GM21619 (cell line): ENCODE data around the gene C1QB.

Experiments used
- ATAC-seq: cut with Tn5 transposase; IDR thresholded peaks from one replicate; pipeline ENCODE4 v1.9.1; 2021; ENCODE audit not compliant: unreplicated experiment

C1QB gene

DNA sequence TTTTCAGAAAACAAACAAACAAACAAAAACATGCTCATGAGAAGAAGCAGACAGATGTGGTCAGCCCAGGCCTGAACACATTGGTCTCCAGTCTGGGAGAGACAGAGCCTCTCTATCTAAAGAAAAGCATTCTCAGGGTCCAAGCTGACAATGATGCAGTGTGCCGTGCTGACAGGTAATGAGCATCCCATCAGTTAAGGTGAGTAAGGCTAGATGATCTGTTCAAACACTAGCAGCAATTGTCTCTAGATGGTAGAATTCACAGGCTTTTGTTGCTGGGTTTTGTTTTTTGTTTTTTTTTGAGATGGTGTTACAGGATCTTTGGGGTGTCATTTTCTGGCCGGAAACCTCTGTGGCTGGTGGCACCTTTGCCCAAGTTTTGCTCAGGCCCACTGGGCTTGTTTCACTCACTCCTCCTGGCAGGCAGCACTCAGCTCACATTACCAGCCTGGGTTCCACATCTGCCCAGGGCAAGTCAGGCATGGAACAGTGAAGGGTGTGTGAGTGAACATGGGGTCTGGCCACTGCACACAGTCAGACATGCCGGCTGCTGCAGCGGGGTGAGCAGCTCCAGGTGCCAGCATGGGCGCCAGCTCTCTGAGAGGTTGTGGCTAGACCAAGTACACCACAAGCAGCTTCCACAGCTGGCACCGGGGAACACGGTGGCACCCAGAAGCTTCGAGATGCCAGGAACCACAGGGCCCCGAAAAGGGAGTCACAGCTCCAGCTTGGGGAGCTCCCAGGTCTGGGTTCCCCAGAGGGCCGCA, 19.2 kb upstream of the C1QB start:
- no peak for ATAC-seq

DNA sequence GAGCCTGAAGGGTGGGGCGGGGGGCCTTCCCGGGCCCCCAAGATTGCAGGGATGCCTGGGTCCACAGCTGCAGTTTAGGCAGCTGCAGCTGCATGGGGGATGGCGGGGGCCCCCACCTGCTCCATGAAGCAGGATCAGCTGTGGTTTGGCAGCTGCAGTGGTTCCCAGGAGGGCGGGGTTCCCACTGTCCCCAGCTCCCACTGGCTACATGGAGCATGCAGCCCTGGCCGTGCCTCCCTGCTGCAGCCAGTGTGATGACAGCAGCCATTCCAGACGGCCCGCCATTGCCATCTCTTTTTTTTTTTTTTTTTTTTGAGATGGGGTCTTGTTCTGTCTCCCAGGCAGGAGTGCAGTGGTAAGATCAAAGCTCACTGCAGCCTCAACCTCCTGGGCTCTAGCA, 17.6 kb upstream of the C1QB start:
- ATAC-seq: no peak

DNA sequence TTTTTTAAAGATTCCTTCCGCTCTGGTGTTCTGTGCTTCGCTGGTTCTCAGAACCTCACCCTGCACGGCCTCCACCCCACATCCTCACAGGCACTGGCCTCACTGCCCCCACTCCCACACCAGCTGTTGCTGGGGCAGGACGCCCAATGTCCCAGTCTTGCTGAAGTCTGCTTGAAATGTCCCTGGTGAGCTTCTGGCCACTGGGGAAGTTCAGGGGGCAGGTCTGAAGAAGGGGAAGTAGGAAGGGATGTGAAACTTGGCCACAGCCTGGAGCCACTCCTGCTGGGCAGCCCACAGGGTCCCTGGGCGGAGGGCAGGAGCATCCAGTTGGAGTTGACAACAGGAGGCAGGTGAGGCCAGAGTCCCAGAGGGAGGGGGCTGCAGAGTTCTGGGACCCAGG, 16.7 kb upstream of the C1QB start, which contains the start of gene C1QA:
TSS of gene C1QA (plus strand) at position 276 of the 400 bp plus-strand sequence. CDS start 989 bp downstream, outside the sequence.
- ATAC-seq: no peak

DNA sequence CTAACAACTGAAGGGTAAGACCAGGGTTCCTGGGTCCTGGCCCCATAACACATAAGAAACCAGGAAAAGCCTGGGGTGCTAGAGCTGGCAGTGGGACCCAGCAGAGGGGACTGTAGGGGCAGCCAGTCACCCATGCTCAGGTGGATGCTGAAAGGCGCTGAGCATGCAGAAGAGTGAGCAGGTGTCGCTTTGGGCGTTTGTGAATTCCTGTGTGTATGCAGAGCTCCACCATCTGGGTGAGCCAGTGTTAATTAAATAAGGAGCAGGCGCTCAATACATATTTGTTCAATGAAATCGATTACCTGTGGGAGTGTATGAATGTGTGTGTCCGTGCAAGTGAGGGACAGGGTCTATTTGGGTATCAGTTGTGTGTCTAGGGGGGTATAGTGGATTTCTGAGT, 16.1 kb upstream of the C1QB start:
- no peak for ATAC-seq

DNA sequence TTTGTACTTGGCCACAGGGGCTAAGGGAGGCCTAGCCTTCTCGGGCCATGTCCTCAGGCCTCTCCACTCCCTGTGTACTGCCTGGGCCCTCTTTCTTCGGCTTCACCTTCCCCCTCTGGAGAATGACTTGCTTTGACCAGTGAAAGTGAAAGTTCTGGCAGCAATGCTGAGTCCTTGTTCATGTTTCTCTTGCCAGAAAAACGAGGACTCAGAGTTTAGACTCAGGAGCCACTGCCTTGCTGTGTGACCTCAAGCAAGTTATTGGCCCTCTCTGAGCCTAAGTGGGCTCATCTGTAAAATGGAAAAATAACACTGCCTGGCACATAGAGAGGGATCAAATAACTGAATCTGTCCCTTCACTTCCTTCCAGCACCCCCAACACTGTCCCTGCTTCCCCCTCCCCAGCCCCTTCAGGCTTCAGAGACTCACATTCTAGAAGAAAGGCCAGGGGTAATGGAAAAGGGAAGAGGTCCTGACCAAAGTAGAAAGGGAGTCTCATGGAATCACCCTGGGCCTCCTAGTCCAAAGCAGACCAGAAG, 15.1 kb upstream of the C1QB start:
- no peak for ATAC-seq

DNA sequence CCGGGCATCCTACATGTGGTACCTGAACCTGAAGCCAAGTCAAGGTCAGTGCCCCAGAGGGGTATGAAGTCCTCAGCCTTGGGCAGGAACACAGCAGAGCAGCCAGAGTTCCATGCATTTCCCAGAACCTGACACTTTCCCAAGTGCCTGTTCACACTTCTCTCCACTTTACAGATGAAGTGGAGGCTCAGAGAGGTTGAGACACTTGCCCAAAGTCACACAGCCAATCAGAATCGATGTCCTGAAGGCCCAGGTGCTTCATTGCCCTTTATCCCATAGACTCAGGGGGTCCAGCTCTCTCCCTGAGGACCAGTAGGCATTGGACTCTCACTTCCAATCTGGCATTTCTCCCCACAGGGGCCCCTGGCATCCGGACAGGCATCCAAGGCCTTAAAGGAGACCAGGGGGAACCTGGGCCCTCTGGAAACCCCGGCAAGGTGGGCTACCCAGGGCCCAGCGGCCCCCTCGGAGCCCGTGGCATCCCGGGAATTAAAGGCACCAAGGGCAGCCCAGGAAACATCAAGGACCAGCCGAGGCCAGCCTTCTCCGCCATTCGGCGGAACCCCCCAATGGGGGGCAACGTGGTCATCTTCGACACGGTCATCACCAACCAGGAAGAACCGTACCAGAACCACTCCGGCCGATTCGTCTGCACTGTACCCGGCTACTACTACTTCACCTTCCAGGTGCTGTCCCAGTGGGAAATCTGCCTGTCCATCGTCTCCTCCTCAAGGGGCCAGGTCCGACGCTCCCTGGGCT, 14.4 kb upstream of the C1QB start:
- ATAC-seq: no peak

DNA sequence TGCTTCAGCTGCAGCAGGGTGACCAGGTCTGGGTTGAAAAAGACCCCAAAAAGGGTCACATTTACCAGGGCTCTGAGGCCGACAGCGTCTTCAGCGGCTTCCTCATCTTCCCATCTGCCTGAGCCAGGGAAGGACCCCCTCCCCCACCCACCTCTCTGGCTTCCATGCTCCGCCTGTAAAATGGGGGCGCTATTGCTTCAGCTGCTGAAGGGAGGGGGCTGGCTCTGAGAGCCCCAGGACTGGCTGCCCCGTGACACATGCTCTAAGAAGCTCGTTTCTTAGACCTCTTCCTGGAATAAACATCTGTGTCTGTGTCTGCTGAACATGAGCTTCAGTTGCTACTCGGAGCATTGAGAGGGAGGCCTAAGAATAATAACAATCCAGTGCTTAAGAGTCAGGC, 13.8 kb upstream of the C1QB start:
- ATAC-seq: no peak

DNA sequence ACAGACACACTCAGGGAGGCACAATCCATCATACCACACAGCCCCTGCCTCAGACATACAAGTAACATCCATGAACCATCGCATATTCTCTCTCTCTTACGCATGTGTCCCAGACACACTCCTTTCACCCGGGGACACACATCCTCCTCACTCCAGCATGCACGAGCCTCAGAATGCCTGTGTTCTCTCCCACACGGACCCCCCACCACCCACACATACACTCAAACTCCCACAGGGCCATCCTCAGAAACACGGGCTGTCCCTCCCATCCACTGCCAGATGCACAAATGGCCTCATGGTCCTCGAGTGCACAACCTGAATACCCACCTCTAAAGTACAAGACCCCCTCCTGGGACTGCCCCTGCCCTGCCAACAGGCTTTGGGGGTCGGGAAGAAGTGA, 11.8 kb upstream of the C1QB start:
- no peak for ATAC-seq

DNA sequence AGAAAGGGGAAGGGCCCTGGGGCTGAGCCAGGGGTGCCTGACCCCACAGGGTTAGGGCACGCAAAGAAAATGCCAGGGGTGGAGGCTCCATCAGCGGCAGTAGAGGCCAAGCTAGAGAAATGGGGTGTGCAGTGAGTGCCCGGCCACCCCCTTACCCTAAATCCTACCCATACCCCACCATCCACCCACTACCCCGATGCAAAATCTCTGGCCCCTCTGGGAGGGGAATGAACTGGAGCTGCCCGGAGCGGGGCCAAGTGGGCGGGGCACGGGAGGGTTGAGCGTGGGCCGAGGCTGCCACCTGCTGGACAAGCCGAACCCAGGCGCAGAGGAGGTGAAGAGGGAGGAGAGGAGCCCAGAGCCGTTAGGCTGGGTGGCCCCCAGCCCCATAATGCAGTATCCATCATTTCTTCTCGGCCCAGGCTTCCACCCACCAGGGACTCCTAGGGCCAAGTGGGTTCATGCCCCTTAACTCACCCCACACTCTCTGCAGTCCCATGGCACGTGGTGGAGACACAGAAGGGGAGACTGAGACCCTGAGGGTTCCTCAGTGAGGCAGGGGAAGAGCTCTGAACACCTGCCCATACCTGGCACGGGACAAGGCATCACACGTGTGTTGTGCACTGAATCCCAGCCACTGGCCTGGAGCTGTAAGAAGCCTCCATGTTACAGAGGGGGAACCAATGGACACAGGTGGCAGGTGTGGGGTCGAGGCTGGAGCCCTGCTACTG, 11.0 kb upstream of the C1QB start:
- ATAC-seq: no peak

DNA sequence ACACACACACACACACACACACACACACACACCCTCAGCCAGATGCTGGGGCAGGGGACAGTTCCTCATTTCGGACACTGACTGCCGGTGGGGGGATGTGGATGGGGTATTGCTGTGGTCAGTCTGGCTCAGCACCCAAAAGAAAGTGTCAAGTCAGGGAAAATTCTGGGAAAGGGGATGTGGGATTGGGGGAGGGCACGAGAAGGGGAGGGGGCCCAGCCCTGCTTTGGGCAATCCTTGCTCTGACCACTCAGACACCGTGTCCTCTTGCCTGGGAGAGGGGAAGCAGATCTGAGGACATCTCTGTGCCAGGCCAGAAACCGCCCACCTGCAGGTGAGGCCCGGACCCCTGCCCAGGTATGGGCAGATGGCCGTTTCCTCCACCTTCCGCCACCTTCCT, 9.7 kb upstream of the C1QB start, which contains the start of gene C1QC:
TSS of gene C1QC (plus strand) at position 253 of the 400 bp plus-strand sequence. CDS start 391 bp downstream, outside the sequence.
- ATAC-seq: no peak

DNA sequence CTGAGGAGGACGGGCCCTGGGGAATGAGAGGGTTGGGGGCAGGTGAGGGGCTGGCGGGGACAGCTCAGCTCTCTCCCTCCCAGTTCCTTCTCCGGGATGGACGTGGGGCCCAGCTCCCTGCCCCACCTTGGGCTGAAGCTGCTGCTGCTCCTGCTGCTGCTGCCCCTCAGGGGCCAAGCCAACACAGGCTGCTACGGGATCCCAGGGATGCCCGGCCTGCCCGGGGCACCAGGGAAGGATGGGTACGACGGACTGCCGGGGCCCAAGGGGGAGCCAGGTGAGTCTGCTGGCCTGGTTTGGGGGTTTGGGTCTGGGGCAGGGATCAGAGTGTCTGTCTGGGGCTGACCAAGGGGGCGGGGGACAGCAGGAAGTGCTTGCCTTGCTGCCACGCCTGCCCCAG, 9.1 kb upstream of the C1QB start:
- ATAC-seq: no peak

DNA sequence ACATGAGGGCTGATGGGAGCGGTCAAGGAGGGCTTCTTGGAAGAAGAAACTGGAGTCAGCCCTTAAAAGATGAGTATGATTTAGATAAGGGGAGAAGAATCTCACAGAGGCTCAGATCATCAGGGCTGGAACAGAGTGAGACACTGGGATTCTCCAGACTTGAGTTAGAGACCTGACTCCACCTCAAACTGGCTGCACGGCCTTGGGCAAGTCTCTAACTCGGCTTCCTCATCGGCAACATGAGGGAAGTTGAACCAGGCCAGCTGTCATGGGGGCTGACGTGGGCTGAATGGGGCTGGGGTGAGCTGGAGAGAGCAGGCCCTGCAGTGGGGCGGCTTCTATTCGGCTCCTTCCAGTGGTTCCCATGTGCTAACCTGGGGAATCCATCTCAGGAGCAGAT, 7.1 kb upstream of the C1QB start:
- no peak for ATAC-seq

DNA sequence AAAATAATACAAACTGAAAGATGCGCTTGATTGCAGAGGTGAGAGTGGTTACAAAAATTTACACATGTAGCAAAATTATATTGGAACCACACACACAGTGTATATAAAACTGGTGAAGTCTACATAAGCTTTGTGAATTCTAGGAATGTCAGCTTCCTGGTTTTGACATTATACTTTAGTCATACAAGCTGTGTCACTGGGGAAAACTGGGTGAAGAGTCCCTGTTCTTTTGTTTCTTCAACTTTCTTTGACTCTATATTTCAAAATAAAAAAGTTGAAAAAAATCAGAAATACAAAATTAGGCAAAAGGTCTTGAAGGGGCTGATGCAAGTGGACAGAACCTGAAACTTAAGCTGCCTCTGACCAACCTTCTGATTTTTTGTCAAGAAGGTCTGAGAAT, 6.7 kb upstream of the C1QB start:
- ATAC-seq: no peak

DNA sequence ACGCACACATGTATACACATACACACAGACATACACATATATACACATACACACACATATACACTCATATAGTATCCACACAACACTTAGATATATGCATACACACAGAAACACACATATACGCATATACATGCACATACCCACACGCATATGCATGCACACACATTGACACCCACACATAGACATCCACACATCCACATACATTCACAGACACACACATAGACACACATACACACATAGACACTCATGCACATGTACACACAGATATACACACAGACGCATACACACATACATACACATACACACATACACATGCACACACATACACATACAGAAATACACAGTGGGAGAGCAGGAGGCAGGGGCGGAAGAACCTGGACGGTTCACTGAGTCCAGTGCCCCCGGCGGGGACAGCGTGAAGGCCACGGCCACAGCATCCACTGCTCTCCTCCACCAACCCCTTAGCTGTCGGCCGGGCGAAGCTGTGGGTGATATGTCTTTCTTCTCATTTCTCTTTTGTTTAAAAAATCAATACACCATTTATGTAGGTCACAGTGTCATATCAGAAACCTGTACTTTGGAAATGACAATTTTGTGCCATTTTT, 2.8 kb upstream of the C1QB start:
- ATAC-seq: no peak

DNA sequence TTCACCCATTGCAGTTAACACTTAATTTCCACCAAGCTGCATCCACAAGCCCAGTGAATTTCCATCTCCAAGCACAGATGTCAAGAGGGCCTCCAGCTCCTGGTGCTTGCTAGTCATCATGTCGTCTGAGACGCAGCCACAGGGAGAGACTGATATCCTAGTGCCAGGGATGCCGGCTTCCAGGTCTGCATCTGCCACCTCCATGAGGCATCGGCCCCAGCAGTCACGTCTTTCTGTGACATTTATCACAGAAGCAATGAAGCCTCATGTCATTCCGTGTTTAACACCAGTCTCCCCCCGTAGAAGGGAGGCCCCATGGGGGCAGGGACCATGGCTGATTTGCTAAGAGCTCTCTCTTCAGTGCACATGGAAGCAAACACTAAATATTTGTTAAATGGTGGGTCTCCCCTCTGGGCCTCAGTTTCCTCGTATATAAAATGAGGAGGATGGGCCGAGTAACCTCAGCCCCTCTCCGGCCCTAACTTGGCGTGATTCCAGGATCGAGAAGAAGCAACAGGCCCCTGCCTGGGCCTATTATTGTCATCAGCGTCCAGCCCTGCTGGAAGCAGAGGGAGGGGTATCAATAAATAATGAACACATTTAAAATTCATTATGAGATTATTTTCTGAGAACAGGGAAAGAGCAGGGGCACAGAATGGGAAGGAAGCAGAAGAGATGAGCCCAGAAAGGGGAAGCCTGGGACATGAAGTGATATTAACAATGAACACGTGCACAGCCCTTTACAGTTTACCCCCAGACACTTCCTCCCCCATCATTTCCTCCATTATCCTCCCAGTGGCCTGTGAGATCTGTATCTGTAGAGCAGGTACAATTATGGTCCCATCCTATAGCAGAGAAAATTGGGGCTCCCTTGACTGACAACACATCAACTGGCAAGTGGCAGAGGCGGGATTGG, 837 bp upstream of the C1QB start:
- no peak for ATAC-seq

DNA sequence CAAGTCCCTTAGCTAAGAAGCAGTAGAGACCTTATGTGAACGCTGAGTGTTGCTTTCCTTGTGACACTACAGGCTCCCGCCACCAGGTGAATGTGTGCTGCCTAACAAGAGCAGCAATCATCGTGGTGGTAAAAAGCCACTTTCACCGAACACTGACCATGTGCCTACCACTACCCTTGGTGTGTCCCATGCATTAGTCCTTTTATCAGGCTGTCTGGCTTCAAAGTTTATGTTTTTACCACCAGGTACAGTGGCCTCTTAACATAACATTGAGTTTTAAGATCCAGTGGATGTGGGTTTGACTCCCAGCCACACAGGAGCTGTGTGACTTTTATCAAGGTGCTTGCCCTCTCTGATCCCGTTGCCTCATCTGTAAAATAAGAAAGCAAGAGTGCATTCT, 1.7 kb downstream of the C1QB start:
- no peak for ATAC-seq

DNA sequence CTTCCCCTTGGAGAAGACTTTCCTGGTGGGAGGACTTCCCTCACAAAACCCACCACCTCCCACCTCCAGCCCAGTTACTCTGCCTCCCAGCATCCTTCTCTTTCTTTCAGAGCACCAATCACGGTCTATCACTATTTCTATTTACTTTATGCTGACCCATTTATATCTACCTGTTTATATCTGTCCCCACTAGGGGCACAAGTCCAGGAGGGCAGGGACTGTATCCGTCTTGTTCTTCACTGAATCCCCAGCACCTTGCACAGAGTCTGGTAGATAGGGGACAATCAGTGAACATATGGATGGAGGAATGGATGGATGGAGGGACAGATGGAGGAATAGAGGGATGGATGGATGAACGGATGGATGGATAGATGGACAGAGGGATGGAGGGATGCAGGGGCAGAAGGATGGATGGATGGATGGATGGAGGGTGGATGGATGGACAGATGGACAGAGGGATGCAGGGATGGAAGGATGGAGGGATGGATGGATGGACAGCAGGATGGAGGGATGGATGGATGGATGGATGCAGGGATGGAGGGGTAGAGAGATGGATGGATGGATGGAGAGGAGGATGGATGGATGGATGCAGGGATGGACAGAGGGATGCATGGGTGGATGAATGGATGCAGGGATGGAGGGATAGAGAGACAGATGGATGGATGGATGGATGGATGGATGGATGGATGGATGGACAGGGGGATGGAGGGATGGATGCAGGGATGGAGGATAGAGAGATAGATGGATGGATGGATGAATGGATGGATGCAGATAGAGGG, 5.5 kb downstream of the C1QB start:
- ATAC-seq: no peak

DNA sequence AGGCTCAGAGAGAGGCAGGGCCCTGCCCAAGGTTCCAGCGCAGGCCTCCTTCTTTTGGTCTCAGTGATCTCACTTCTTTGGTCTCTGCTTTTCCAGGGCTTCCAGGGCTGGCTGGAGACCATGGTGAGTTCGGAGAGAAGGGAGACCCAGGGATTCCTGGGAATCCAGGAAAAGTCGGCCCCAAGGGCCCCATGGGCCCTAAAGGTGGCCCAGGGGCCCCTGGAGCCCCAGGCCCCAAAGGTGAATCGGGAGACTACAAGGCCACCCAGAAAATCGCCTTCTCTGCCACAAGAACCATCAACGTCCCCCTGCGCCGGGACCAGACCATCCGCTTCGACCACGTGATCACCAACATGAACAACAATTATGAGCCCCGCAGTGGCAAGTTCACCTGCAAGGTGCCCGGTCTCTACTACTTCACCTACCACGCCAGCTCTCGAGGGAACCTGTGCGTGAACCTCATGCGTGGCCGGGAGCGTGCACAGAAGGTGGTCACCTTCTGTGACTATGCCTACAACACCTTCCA, 7.7 kb downstream of the C1QB start:
- ATAC-seq: no peak

DNA sequence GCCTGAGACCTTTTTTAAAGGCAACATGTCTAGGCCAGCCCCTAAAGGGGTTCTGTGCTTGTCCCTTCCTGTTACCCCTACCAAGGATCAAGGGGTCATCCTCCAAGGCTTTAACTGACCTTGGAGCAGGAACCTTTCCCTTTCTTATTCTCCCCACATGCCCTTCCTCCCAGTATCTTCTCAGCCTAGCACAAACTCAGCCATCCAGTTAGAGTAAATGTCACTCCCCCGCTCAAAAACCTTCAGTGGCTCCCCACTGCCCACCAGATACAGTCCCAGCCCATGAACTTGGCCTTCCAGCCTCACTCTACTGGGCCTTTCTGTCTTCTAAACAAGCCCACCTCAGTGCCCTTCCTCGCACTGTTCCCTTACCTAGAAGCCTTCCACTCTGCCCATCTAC, 8.8 kb downstream of the C1QB start:
- no peak for ATAC-seq
